ENCODE data around the gene CDC27.
"Not testable (repeated sequence)": the region's sequence is repeated elsewhere in the genome, so short reads cannot be mapped to it uniquely, and the experiment has no call there.

The CDC27 gene

GRCh38 chr17:47177261-47177660 is 11.8 kb downstream of the CDC27 start:
- in situ Hi-C loops (cut with HindIII; ENCODE audit: low sequenced_read_pairs), result no loop called here
- no peak for TF ChIP-seq CTCF (IDR thresholded peaks at IDR 0.05; ENCODE audit: low read depth, low read length, missing control alignments)
- no peak overlapping the region for H3K4me3 ChIP-seq (ENCODE audit: low read depth, low read length)
- DNase-seq (ENCODE audit: low read depth), result no peak

- no peak for DNase-seq (ENCODE audit: low read depth)
- no peak for TF ChIP-seq CTCF (IDR thresholded peaks at IDR 0.05; ENCODE audit: low read depth, low read length, missing control alignments)
- no peak overlapping the region for H3K4me3 ChIP-seq (ENCODE audit: low read depth, low read length)
- in situ Hi-C loops (cut with HindIII; ENCODE audit: low sequenced_read_pairs), result no loop called here
Observed at GRCh38 chr17:47176389-47176826, 12.7 kb downstream of the CDC27 start.

GRCh38 chr17:47174823-47175222 is 14.3 kb downstream of the CDC27 start:
- H3K4me3 ChIP-seq (ENCODE audit: low read depth, low read length); in situ Hi-C loops (cut with HindIII; ENCODE audit: low sequenced_read_pairs); DNase-seq (ENCODE audit: low read depth): not testable (repeated sequence)

- no peak overlapping the region for H3K4me3 ChIP-seq (ENCODE audit: low read depth, low read length)
- no peak for TF ChIP-seq CTCF (IDR thresholded peaks at IDR 0.05; ENCODE audit: low read depth, low read length, missing control alignments)
- in situ Hi-C loops (cut with HindIII; ENCODE audit: low sequenced_read_pairs), result no loop called here
- no peak for DNase-seq (ENCODE audit: low read depth)
Observed at GRCh38 chr17:47172696-47173565, 16.2 kb downstream of the CDC27 start.

GRCh38 chr17:47170710-47171109 is 18.4 kb downstream of the CDC27 start:
- TF ChIP-seq CTCF (IDR thresholded peaks at IDR 0.05; ENCODE audit: low read depth, low read length, missing control alignments), result no peak
- in situ Hi-C loops (cut with HindIII; ENCODE audit: low sequenced_read_pairs), result no loop called here
- no peak for DNase-seq (ENCODE audit: low read depth)
- no peak overlapping the region for H3K4me3 ChIP-seq (ENCODE audit: low read depth, low read length)

- DNase-seq (ENCODE audit: low read depth); in situ Hi-C loops (cut with HindIII; ENCODE audit: low sequenced_read_pairs); H3K4me3 ChIP-seq (ENCODE audit: low read depth, low read length): not testable (repeated sequence)
Observed at GRCh38 chr17:47168896-47169295, 20.2 kb downstream of the CDC27 start.

GRCh38 chr17:47166854-47167253 is 22.2 kb downstream of the CDC27 start:
- DNase-seq (ENCODE audit: low read depth); in situ Hi-C loops (cut with HindIII; ENCODE audit: low sequenced_read_pairs); H3K4me3 ChIP-seq (ENCODE audit: low read depth, low read length): not testable (repeated sequence)

- in situ Hi-C loops (cut with HindIII; ENCODE audit: low sequenced_read_pairs), result no loop called here
- no peak overlapping the region for H3K4me3 ChIP-seq (ENCODE audit: low read depth, low read length)
- no peak for TF ChIP-seq CTCF (IDR thresholded peaks at IDR 0.05; ENCODE audit: low read depth, low read length, missing control alignments)
Observed at GRCh38 chr17:47165137-47165536, 24.0 kb downstream of the CDC27 start.

More at GRCh38 chr17:47165137-47165536, 24.0 kb downstream of the CDC27 start:
- DNase-seq (ENCODE audit: low read depth), result no peak

Data from astrocyte of the cerebellum (primary cell).